ENCODE results near the gene ASAP3. TPM values are rescaled to one million over a fixed set of nuclear protein-coding genes. Genes with fewer than 3 reads are reported as not detected.

The ASAP3 gene
- total RNA-seq, 2 experiments from 2014 or later: 0.50 to 0.58 TPM

- Mint-ChIP-seq H3K27me3 (no peaks in the 10 kb centered on the region), H3K36me3 (no peaks in the 10 kb centered on the region), H3K27ac (no peak overlapping the region), H3K4me1 (ENCODE audit: low read depth) (peaks cover 5% of the 10 kb centered on the region), H3K9me3 (no peaks in the 10 kb centered on the region), H3K4me3 (no peak overlapping the region)
- POLR2A ChIA-PET: no interaction called here
- CTCF ChIA-PET: interaction anchor here (0.9 kb wide), 1 partner anchor 131 kb away, joined by 3 read pairs; no protein-coding TSS in a partner anchor
- DNase-seq: no peak
- intact Hi-C loops (cut with micrococcal nuclease): no loop called here
Observed at GRCh38 chr1:23408797-23409290, 75.1 kb downstream of the ASAP3 start.

DNA sequence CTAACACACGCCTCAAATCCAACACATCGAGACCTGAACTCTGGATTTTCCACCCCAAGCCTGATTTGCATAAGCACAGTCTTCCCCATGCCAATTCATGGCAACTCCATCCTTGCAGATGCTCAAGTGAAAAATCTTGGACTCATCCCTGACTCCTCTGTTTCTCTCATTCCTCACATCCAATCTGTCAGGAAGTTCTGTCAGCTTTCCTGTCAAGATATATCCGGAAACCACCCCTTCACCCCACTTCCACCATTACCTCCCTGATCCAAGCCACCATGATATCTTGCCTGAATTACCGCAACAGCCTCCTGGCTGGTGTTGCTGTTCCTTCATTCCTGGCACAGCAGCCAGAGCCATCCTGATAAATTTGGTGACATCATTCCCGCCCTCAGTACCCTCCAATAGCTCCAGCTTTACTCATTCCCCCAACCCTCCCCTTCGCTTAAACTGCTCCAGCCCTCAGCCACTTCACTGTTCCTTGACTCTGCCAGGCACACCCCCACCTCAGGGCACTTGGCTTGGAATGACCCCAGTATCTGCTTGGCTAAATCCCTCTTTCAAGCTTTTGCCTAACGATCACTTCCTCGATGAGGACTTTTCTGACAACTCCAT is 76.9 kb downstream of the ASAP3 start:
- Mint-ChIP-seq H3K9me3 (no peaks in the 10 kb centered on the region), H3K4me1 (ENCODE audit: low read depth) (peaks cover 9% of the 10 kb centered on the region), H3K36me3 (no peaks in the 10 kb centered on the region), H3K27ac (no peak overlapping the region), H3K27me3 (no peaks in the 10 kb centered on the region), H3K4me3 (no peak overlapping the region)
- ChIA-PET CTCF (no interaction called here), POLR2A (no interaction called here)
- intact Hi-C loops (cut with micrococcal nuclease): no loop called here
- DNase-seq: no peak

GRCh38 chr1:23405946-23406345 is 78.0 kb downstream of the ASAP3 start:
- no peak overlapping the region for H3K27ac Mint-ChIP-seq
- no peak for DNase-seq
- ChIA-PET POLR2A (no interaction called here), CTCF (interaction anchor here (0.6 kb wide), 1 partner anchor 146 kb away, joined by 3 read pairs; no protein-coding TSS in a partner anchor)
- H3K4me1 Mint-ChIP-seq (ENCODE audit: low read depth): peaks cover 9% of the 10 kb centered on the region
- no peaks in the 10 kb centered on the region for H3K9me3 Mint-ChIP-seq
- no peaks in the 10 kb centered on the region for H3K27me3 Mint-ChIP-seq
- H3K36me3 Mint-ChIP-seq: no peaks in the 10 kb centered on the region
- H3K4me3 Mint-ChIP-seq: no peak overlapping the region
- intact Hi-C loops (cut with micrococcal nuclease): no loop called here

DNA sequence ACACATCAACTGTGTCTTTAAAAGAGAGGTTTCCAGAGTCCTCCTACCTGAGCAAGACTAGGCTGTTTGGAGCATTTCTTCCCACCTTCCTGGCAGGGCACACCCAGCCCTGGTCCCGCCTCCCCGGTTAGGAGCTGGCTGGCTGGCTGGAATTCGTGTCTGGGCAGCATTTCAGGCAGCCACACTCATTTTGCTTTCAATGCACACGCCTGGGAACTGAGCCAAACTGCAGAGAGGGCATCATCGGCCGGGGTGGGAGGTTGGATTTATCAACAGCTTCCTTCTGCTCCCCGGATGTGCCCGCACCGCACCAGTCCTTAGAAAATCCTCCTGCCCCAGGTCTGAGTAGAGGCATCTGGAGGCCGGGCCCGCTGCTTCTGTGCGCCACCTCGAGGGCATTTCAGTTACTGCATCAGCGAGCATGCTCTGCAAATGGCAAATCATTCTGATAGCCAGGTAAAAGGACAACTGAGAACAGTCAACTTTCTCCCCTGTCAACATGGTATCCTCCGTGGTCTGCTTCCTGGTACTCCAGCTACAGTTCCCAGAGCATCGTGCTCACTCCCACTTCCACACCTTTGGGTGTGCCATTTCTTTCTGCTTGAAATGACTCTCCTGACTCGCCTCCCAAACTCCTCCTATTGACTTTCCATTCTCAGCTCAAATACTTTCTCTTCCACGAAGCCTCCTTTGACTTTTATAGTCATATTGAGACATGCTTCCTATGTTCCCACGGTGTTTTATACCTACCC is 80.1 kb downstream of the ASAP3 start:
- CTCF ChIA-PET: interaction anchor here (0.6 to 2.4 kb wide), 30 partner anchors 8 to 310 kb away, joined by 3 to 13 read pairs (median 4); partner anchors contain the start of genes ASAP3 and HNRNPR

DNA sequence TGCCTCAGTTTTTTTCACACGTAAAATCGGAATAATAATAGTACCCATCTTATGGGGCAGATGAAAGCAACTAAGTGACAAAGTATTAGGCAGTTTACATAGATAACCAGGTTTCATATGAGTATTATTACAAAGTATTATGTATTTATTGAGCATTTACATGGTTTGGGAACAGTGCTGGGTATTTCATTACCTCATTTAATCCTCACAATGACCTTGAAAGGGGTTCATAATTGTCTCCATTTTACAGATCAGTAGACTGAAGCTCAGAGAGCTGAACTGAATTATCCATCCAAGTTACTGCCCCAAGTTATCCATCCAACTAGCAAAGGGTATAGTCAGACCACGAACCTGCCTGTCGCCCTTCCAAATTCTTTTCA is 80.6 kb downstream of the ASAP3 start:
- no peaks in the 10 kb centered on the region for H3K9me3 Mint-ChIP-seq
- peaks cover 9% of the 10 kb centered on the region for H3K4me1 Mint-ChIP-seq (ENCODE audit: low read depth)
- H3K36me3 Mint-ChIP-seq: no peaks in the 10 kb centered on the region
- no peak overlapping the region for H3K27ac Mint-ChIP-seq
- CTCF ChIA-PET: interaction anchor here (0.6 to 2.4 kb wide), 25 partner anchors 9 to 310 kb away, joined by 3 to 13 read pairs (median 5); partner anchors contain the start of gene HNRNPR
- intact Hi-C loops (cut with micrococcal nuclease): no loop called here
- no peak for DNase-seq
- H3K4me3 Mint-ChIP-seq: no peak overlapping the region
- H3K27me3 Mint-ChIP-seq: no peaks in the 10 kb centered on the region
- POLR2A ChIA-PET: interaction anchor here (0.5 kb wide), 1 partner anchor 37 kb away, joined by 3 read pairs; no protein-coding TSS in a partner anchor

More for the DNA sequence above, 80.1 kb downstream of the ASAP3 start:
- peaks cover 9% of the 10 kb centered on the region for H3K4me1 Mint-ChIP-seq (ENCODE audit: low read depth)
- H3K9me3 Mint-ChIP-seq: no peaks in the 10 kb centered on the region
- POLR2A ChIA-PET: interaction anchor here (0.5 kb wide), 2 partner anchors 37 to 241 kb away, joined by 3 read pairs; no protein-coding TSS in a partner anchor
- no peak overlapping the region for H3K27ac Mint-ChIP-seq
- no peaks in the 10 kb centered on the region for H3K27me3 Mint-ChIP-seq
- intact Hi-C loops (cut with micrococcal nuclease): loop anchor here (1.0 kb wide), 2 partner anchors 36 to 61 kb away; no protein-coding TSS in a partner anchor
- DNase-seq: peak; percentile 93
- no peaks in the 10 kb centered on the region for H3K36me3 Mint-ChIP-seq
- H3K4me3 Mint-ChIP-seq: no peak overlapping the region

GRCh38 chr1:23403038-23403336 is 81.0 kb downstream of the ASAP3 start:
- ChIA-PET POLR2A (no interaction called here), CTCF (interaction anchor here (0.9 to 2.4 kb wide), 17 partner anchors 9 to 262 kb away, joined by 3 to 11 read pairs (median 4); partner anchors contain the start of gene HNRNPR)
- Mint-ChIP-seq H3K9me3 (no peaks in the 10 kb centered on the region), H3K27ac (no peak overlapping the region), H3K27me3 (no peaks in the 10 kb centered on the region), H3K36me3 (no peaks in the 10 kb centered on the region), H3K4me3 (no peak overlapping the region), H3K4me1 (ENCODE audit: low read depth) (peaks cover 9% of the 10 kb centered on the region)
- DNase-seq: no peak
- intact Hi-C loops (cut with micrococcal nuclease): no loop called here

GRCh38 chr1:23402286-23403037 is 81.5 kb downstream of the ASAP3 start:
- Mint-ChIP-seq H3K4me3 (no peak overlapping the region), H3K4me1 (ENCODE audit: low read depth) (peaks cover 9% of the 10 kb centered on the region), H3K27ac (no peak overlapping the region), H3K36me3 (no peaks in the 10 kb centered on the region), H3K9me3 (no peaks in the 10 kb centered on the region), H3K27me3 (no peaks in the 10 kb centered on the region)
- intact Hi-C loops (cut with micrococcal nuclease): no loop called here
- ChIA-PET CTCF (interaction anchor here (0.6 to 2.4 kb wide), 10 partner anchors 8 to 218 kb away, joined by 3 to 11 read pairs (median 3); no protein-coding TSS in a partner anchor), POLR2A (interaction anchor here (0.6 to 1.6 kb wide), 2 partner anchors 82 to 144 kb away, joined by 3 read pairs; partner anchors contain the start of gene ASAP3)
- DNase-seq: no peak

DNA sequence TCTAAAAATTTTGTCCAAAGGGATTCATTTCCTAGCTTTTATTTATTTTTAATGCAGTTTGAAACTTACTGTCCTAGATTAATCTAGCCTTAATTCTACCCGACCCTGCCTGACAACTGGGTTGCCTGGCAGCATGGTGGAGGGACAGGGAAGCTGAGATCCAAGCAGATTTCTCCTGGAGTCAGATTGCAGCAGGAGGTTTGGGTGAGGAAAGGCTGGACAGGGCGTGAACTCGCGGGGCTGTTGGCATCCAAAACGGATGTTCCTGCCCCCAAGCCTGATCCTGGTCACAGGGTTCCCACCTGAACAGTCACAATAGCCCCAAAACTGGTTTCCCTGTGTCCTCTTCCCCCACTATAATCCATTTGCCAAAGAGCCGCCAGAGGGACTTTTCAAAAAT is 82.7 kb downstream of the ASAP3 start:
- ChIA-PET CTCF (no interaction called here), POLR2A (interaction anchor here (1.6 kb wide), 1 partner anchor 83 kb away, joined by 3 read pairs; the partner anchor contains the start of gene ASAP3)
- H3K9me3 Mint-ChIP-seq: no peaks in the 10 kb centered on the region
- no peak for DNase-seq
- intact Hi-C loops (cut with micrococcal nuclease): no loop called here
- H3K27ac Mint-ChIP-seq: no peak overlapping the region
- peaks cover 9% of the 10 kb centered on the region for H3K4me1 Mint-ChIP-seq (ENCODE audit: low read depth)
- H3K4me3 Mint-ChIP-seq: no peak overlapping the region
- no peaks in the 10 kb centered on the region for H3K27me3 Mint-ChIP-seq
- H3K36me3 Mint-ChIP-seq: no peaks in the 10 kb centered on the region

- H3K4me1 Mint-ChIP-seq (ENCODE audit: low read depth): peaks cover 12% of the 10 kb centered on the region
- H3K4me3 Mint-ChIP-seq: no peak overlapping the region
- H3K36me3 Mint-ChIP-seq: peaks cover 3% of the 10 kb centered on the region
- POLR2A ChIA-PET: interaction anchor here (1.6 kb wide), 1 partner anchor 84 kb away, joined by 3 read pairs; the partner anchor contains the start of gene ASAP3
- no peak for DNase-seq
- H3K9me3 Mint-ChIP-seq: no peaks in the 10 kb centered on the region
- intact Hi-C loops (cut with micrococcal nuclease): no loop called here
- CTCF ChIA-PET: no interaction called here
- H3K27ac Mint-ChIP-seq: no peak overlapping the region
- H3K27me3 Mint-ChIP-seq: no peaks in the 10 kb centered on the region
Observed at GRCh38 chr1:23400324-23401114, 83.5 kb downstream of the ASAP3 start.

DNA sequence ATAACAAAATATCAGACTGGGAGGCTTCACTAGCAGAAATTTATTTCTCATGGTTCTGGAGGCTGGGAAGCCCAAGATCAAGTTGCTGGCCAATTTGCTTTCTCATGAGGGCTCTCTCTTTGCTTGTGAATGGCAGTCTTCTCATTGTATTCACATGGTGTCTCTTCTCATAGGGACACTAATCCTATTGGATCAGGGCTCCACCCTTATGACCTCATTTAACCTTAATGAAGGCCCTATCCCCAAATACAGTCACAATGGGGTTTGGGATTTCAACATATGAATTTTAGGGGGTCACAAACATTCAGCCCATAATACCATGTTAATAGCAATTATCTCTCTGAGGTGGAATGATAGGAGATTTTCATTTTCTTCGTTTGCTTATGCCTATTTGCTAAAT is 84.8 kb downstream of the ASAP3 start:
- Mint-ChIP-seq H3K4me1 (ENCODE audit: low read depth) (peaks cover 10% of the 10 kb centered on the region), H3K9me3 (no peaks in the 10 kb centered on the region), H3K27ac (no peak overlapping the region), H3K36me3 (peaks cover 3% of the 10 kb centered on the region), H3K4me3 (no peak overlapping the region), H3K27me3 (no peaks in the 10 kb centered on the region)
- intact Hi-C loops (cut with micrococcal nuclease): no loop called here
- DNase-seq: no peak
- ChIA-PET CTCF (no interaction called here), POLR2A (no interaction called here)

DNA sequence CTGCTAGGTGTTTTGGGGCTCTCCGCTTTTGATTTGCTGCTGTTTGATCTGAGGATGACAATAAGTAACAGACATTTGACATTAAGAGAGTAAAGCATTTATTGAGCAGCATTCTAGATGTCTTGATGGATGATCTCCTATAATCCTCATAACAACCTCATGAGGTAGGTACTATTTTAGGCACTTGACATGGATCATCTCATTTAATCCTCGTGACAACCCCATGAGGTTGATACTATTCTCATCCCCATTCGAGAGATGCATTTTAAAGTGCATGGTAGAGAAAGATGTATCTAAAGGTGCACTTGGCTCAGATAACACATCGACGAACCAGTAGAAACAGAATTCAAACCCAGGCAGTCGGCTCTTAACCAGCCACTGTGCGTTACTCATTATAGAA is 86.1 kb downstream of the ASAP3 start:
- no peak overlapping the region for H3K4me3 Mint-ChIP-seq
- CTCF ChIA-PET: no interaction called here

More for the DNA sequence above, 86.1 kb downstream of the ASAP3 start:
- DNase-seq: no peak
- Mint-ChIP-seq H3K36me3 (peaks cover 3% of the 10 kb centered on the region), H3K9me3 (no peaks in the 10 kb centered on the region), H3K4me1 (ENCODE audit: low read depth) (peaks cover 3% of the 10 kb centered on the region), H3K27me3 (no peaks in the 10 kb centered on the region), H3K27ac (no peak overlapping the region)
- POLR2A ChIA-PET: no interaction called here
- intact Hi-C loops (cut with micrococcal nuclease): no loop called here
